HG03097 (cell line): ENCODE data around the gene METTL26.
A peak's percentile ranks its signal among the peaks of the same experiment; 100 is the strongest.
"Not testable (repeated sequence)": the region's sequence is repeated elsewhere in the genome, so short reads cannot be mapped to it uniquely, and the experiment has no call there.

Experiments used
- ATAC-seq: cut with Tn5 transposase; IDR thresholded peaks from one replicate; pipeline ENCODE4 v1.9.1; 2021; ENCODE audit not compliant: unreplicated experiment, low FRiP score

METTL26 gene

GRCh38 chr16:606656-607307 lies 29.3 kb downstream of the METTL26 start:
- ATAC-seq, result no peak

GRCh38 chr16:603933-604332 lies 32.2 kb downstream of the METTL26 start:
- ATAC-seq, result no peak

GRCh38 chr16:600781-601180 lies 35.3 kb downstream of the METTL26 start:
- no peak for ATAC-seq

- no peak for ATAC-seq
These were observed 37.0 kb downstream of the METTL26 start for GRCh38 chr16:598823-599739.

- ATAC-seq, result not testable (repeated sequence)
These were observed 38.5 kb downstream of the METTL26 start for GRCh38 chr16:597655-598054.

GRCh38 chr16:596736-597060 lies 39.4 kb downstream of the METTL26 start:
- no peak for ATAC-seq

- ATAC-seq, result no peak
These were observed 40.0 kb downstream of the METTL26 start for GRCh38 chr16:595942-596735.

GRCh38 chr16:595094-595528 lies 41.0 kb downstream of the METTL26 start:
- no peak for ATAC-seq

- ATAC-seq, result no peak
These were observed 42.3 kb downstream of the METTL26 start for GRCh38 chr16:593807-594206.

GRCh38 chr16:593406-593805 lies 42.7 kb downstream of the METTL26 start:
- no peak for ATAC-seq

GRCh38 chr16:592518-593306 lies 43.4 kb downstream of the METTL26 start:
- ATAC-seq, result no peak

- no peak for ATAC-seq
These were observed 44.1 kb downstream of the METTL26 start for GRCh38 chr16:591892-592517.

GRCh38 chr16:591231-591630 lies 44.9 kb downstream of the METTL26 start:
- ATAC-seq, result no peak

- ATAC-seq, result no peak
These were observed 45.3 kb downstream of the METTL26 start for GRCh38 chr16:590815-591200.

GRCh38 chr16:590188-590814 lies 45.8 kb downstream of the METTL26 start:
- ATAC-seq, result peak; percentile 1

GRCh38 chr16:589658-590187 lies 46.4 kb downstream of the METTL26 start, which contains the start of gene RAB40C:
Gene RAB40C, plus strand, starts transcription at chr16:590066. Its CDS starts 226 bp downstream, at chr16:590292.
- ATAC-seq, result peak; percentile 74

GRCh38 chr16:588889-589657 lies 47.0 kb downstream of the METTL26 start:
- peak; percentile 65 for ATAC-seq

- no peak for ATAC-seq
These were observed 47.5 kb downstream of the METTL26 start for GRCh38 chr16:588639-588888.
